ENCODE results near the gene TTLL1. TPM values are rescaled to one million over a fixed set of nuclear protein-coding genes. Genes with fewer than 3 reads are reported as not detected.
"Not testable (repeated sequence)": the region's sequence is repeated elsewhere in the genome, so short reads cannot be mapped to it uniquely, and the experiment has no call there.

Gene TTLL1
- total RNA-seq, 2 experiments from 2014 or later: 3.9 to 4.2 TPM

DNA sequence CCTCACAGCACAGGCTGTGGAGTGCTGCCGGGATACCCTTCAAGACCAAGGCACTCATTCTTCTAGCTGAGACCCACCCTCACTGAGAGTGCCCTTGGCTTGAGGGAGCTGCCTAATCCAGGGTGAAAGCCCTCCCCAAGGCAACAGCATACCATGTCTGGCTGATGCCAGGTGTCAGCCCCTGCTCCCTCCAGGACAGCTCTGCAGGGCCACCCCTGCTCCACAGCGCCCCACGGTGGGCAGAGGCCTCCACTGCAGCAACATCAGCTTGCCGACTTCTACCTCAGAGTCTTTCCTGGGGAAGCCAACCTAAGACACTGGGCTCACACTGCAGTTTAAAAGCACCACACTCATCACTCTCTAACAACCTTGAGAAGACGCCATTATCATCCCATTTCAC lies 29.0 kb downstream of the TTLL1 start:
- H3K4me3 Mint-ChIP-seq: no peak overlapping the region
- H3K9me3 Mint-ChIP-seq: no peaks in the 10 kb centered on the region
- no peaks in the 10 kb centered on the region for H3K27me3 Mint-ChIP-seq
- H3K4me1 Mint-ChIP-seq: no peaks in the 10 kb centered on the region
- H3K27ac Mint-ChIP-seq: no peak overlapping the region
- peaks cover 3% of the 10 kb centered on the region for H3K36me3 Mint-ChIP-seq
- DNase-seq: peak; percentile 53

DNA sequence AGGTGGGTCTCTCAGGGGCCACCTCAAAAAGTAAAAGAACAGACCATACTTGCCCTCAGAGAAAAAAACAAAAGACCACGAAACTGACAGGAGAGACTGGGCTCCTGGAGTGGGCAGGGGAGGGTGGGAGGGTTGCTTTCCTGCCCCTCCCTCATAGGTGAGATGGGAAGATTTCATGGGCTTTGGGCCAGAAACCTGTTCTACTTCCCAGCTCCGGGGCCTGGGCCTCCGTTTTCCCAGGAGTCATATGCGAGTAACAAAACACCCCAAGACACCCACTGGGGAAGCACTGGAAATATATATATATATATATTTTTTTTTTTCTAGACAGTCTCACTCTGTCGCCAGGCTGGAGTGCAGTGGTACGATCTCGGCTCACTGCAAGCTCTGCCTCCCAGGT lies 31.6 kb downstream of the TTLL1 start:
- H3K9me3 Mint-ChIP-seq: no peaks in the 10 kb centered on the region
- no peaks in the 10 kb centered on the region for H3K4me1 Mint-ChIP-seq
- no peak overlapping the region for H3K4me3 Mint-ChIP-seq
- H3K27me3 Mint-ChIP-seq: no peaks in the 10 kb centered on the region
- no peak overlapping the region for H3K27ac Mint-ChIP-seq
- H3K36me3 Mint-ChIP-seq: peaks cover 2% of the 10 kb centered on the region
- DNase-seq: no peak

DNA sequence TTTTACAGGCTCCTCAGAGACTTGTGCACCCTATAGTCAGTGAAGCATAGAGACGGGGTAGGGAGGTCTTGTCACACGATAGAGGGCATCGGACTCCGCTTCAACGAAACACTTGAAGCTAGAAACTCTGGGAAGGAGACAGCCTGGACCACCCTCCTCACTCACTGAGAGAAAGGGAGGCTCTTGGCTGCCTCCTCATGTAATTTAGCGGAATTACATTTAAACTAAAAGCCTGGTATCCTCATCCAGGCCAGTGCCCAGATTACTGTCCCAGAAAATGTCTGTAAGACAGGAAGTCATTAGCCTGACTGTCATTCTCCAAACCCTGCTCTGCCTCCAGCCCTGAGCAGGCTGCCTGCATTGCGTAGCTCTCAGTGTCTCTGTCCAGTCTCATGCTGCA lies 36.0 kb downstream of the TTLL1 start:
- H3K27me3 Mint-ChIP-seq: no peaks in the 10 kb centered on the region
- DNase-seq: no peak
- no peaks in the 10 kb centered on the region for H3K4me1 Mint-ChIP-seq
- no peak overlapping the region for H3K27ac Mint-ChIP-seq
- no peaks in the 10 kb centered on the region for H3K36me3 Mint-ChIP-seq
- no peak overlapping the region for H3K4me3 Mint-ChIP-seq
- no peaks in the 10 kb centered on the region for H3K9me3 Mint-ChIP-seq

DNA sequence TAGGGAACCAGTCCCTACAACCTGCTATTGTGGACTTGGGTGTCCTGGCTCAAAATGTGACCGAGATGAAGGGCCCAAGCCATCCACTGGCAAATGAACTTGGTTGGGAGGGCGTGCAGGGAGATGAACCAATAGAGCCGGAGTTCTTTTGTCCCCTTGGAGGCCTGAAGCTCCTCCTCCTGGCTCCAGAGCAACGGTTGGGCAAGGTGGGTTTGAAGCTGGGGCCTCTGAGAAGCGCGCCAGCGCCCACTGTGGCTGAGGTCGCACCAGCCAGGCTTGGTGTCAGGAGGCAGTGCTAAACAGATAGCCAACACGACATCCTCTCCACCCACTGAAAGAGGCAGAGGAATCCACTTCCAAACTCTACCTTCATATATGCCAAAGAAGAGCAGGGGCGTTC lies 38.2 kb downstream of the TTLL1 start:
- no peaks in the 10 kb centered on the region for H3K36me3 Mint-ChIP-seq
- DNase-seq: no peak
- H3K9me3 Mint-ChIP-seq: no peaks in the 10 kb centered on the region
- H3K4me3 Mint-ChIP-seq: no peak overlapping the region
- no peaks in the 10 kb centered on the region for H3K27me3 Mint-ChIP-seq
- no peaks in the 10 kb centered on the region for H3K4me1 Mint-ChIP-seq
- H3K27ac Mint-ChIP-seq: no peak overlapping the region

DNA sequence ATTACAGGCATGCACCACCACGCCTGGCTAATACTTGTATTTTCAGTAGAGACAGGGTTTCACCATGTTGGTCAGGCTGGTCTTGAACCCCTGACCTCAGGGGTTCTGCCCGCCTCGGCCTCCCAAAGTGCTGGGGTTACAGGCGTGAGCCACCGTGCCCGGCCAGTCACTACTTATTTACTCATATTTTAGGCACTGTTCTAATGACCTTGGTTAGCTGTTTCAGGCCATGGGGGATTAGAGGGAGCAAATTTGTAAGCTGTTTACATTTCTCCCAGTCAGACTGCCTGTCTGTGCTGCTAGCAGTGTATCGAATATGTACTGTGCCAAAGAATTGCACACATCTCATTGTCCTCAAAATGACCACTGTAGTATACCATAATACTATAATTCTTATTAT lies 41.6 kb downstream of the TTLL1 start:
- no peak for DNase-seq
- no peak overlapping the region for H3K4me3 Mint-ChIP-seq
- H3K36me3 Mint-ChIP-seq: no peaks in the 10 kb centered on the region
- H3K4me1 Mint-ChIP-seq: no peaks in the 10 kb centered on the region
- H3K9me3 Mint-ChIP-seq: no peaks in the 10 kb centered on the region
- H3K27me3 Mint-ChIP-seq: no peaks in the 10 kb centered on the region
- no peak overlapping the region for H3K27ac Mint-ChIP-seq

DNA sequence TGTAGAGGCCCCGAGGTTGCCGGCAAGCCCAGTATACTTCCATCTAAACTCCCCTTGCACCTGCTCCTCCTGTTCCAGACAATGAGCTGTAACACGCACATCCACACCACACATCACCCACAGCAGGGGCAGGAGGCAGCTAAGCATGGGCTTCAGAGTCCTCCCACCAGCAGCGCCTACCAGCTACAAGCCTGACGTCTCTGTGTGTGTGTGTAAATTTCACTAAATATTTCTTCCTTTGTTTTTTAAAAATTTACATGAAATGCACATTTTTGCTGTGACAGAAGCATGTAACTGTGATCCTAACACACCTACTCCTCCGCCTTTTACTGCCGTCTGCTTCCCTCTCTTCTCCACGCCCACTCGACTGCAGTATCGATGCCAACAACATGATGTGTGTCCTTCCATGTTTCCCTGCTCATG lies 44.9 kb downstream of the TTLL1 start:
- H3K4me1 Mint-ChIP-seq: no peaks in the 10 kb centered on the region
- no peak overlapping the region for H3K27ac Mint-ChIP-seq
- no peaks in the 10 kb centered on the region for H3K36me3 Mint-ChIP-seq
- H3K4me3 Mint-ChIP-seq: no peak overlapping the region
- no peaks in the 10 kb centered on the region for H3K27me3 Mint-ChIP-seq
- H3K9me3 Mint-ChIP-seq: no peaks in the 10 kb centered on the region
- no peak for DNase-seq

DNA sequence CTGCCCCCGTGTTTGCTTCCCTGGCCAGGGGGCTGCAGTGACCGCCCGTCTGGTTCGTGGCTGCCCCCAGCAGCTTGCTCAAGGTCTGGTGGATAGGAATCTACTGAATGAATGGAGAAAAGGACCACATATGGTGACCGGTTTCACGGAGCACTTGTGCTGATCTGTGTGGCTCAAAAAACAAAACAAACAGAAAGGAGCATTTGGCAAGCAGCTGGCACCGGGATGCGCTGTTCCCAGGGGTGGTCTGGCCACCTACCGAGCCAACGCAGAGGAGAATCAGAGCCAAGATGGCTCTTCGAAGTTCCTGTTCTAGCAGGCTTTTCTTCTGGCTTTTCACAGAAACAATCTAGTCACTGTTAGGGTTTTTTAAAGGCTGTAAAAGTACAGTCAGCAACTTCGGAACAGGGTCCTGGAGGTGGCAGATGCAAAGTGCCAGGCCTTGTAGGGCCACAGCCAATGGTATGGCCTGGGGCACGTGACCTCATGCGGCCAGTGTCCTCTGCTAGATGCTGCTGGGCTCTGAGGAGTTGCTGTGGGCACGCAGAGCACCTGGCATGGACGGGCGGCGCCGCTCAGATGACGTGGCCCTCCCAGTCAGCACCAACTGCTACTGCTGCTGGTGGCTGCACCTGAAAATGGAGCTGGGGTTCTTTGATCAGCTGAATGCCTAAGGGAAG lies 47.0 kb downstream of the TTLL1 start:
- Mint-ChIP-seq H3K4me3 (no peak overlapping the region), H3K27me3 (no peaks in the 10 kb centered on the region), H3K36me3 (no peaks in the 10 kb centered on the region), H3K4me1 (no peaks in the 10 kb centered on the region), H3K27ac (no peak overlapping the region), H3K9me3 (no peaks in the 10 kb centered on the region)
- DNase-seq: no peak

DNA sequence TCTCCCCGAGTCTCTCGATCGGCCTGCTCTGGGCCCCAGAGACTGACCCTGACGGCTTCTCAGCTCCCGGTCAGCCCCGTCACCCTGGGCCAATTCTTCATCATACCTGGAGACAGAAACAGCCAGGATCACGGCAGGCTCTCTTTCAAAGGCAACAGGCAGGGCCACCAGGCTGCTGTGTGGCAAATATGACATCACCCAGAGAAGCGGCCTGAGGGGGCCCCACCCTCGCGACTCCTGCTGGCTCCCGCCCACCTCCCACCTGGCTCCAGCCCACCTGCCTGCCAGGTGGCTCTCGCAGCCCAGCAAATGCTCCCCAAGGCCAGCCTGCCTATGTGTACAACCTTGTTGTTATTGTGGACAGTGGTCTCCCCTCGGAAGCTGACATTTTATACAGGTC lies 49.4 kb downstream of the TTLL1 start:
- no peak for DNase-seq
- Mint-ChIP-seq H3K36me3 (no peaks in the 10 kb centered on the region), H3K4me1 (no peaks in the 10 kb centered on the region), H3K27ac (no peak overlapping the region), H3K4me3 (no peak overlapping the region), H3K9me3 (no peaks in the 10 kb centered on the region), H3K27me3 (no peaks in the 10 kb centered on the region)

DNA sequence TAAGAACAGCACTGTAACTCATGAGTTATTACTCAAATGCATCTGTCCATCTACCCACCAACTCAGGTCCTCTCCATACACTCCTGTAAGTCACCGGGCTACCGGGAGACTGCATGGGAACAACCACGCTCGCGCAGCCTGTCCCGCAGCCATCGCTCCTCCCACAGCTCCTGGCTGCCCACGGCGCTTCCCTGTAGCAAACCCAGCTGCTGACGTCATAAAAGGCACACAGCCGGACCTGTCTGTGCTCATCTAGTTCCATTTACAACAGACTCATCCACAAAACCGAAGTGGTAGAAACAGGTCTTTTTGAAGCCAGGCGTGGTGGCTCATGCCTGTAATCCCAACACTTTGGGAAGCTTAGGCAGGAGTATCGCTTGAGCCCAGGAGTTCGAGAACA lies 50.9 kb downstream of the TTLL1 start:
- Mint-ChIP-seq H3K27me3 (no peaks in the 10 kb centered on the region), H3K36me3 (no peaks in the 10 kb centered on the region), H3K27ac (no peak overlapping the region), H3K4me3 (no peak overlapping the region), H3K9me3 (no peaks in the 10 kb centered on the region), H3K4me1 (peaks cover 5% of the 10 kb centered on the region)
- no peak for DNase-seq

DNA sequence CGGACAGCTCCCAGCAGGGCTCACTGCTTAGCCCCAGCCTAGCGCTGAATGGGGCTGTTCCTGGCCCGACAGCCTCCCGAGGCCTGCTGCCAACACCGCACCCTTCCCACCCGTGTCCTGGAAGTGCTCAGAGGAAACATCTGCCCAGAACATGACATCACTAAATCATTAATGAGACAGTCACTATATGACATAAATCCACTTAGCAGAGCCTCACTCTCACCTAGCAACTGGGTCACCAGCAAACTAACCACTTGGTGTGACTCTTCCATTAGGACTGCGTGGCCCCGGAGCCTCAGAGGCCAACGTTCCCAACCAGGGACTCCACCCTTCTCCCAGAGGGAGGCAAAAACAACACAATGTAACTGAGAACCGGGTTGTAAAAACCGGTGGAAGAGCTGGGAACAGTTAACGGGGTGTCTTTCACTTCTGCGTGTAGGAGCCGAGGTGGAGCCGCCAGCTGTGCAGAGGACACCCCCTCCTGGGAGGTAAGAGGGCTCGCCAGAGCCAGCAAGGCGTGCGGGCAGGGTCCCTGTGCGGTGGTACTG lies 52.8 kb downstream of the TTLL1 start:
- Mint-ChIP-seq H3K9me3 (no peaks in the 10 kb centered on the region), H3K27ac (no peak overlapping the region), H3K4me3 (no peak overlapping the region), H3K36me3 (no peaks in the 10 kb centered on the region), H3K4me1 (peaks cover 5% of the 10 kb centered on the region), H3K27me3 (no peaks in the 10 kb centered on the region)
- DNase-seq: no peak

DNA sequence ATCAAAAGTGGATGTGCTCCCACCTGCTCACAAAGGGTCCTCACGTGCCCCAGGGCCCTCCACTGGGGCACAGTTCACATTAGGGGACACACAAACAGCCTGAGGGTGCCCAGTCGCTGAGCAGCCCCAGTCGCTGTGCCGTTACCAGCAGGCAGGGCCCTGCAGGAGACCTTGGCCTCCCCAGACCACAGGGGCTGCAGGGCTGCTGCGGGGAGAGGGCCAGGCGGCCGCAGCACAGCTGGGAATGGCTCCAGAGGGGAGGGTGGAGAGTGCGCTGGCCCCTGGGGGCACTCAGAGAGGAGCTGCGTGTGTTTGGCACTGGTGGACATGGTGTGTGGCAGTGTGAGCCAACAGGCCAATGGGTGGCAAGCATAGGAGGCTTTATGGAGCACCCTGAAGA lies 53.9 kb downstream of the TTLL1 start:
- H3K4me1 Mint-ChIP-seq: peaks cover 5% of the 10 kb centered on the region
- DNase-seq: no peak
- H3K27me3 Mint-ChIP-seq: no peaks in the 10 kb centered on the region
- H3K9me3 Mint-ChIP-seq: no peaks in the 10 kb centered on the region
- no peaks in the 10 kb centered on the region for H3K36me3 Mint-ChIP-seq
- H3K27ac Mint-ChIP-seq: no peak overlapping the region
- no peak overlapping the region for H3K4me3 Mint-ChIP-seq

DNA sequence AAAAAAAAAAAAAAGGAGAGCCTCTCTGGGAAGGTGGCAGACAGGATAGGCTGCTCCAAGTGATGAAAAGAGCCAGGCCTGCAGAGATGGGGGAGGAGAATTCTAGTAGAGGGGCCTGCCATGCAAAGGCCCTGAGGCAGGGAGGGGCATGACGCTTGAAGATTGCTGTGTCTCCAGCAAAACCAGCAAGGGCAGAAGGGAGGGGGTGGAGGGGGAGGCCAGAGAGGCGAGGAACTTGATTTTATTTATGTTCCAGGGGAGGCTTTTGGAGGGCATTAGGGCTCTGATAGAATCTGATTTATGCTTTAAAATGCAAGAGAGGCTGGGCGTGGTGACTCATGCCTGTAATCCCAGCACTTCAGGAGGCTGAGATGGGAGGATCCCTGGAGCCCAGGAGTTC lies 57.6 kb downstream of the TTLL1 start:
- no peak overlapping the region for H3K4me3 Mint-ChIP-seq
- peaks cover 5% of the 10 kb centered on the region for H3K4me1 Mint-ChIP-seq
- no peak overlapping the region for H3K27ac Mint-ChIP-seq
- DNase-seq: no peak
- H3K9me3 Mint-ChIP-seq: no peaks in the 10 kb centered on the region
- no peaks in the 10 kb centered on the region for H3K27me3 Mint-ChIP-seq
- no peaks in the 10 kb centered on the region for H3K36me3 Mint-ChIP-seq

DNA sequence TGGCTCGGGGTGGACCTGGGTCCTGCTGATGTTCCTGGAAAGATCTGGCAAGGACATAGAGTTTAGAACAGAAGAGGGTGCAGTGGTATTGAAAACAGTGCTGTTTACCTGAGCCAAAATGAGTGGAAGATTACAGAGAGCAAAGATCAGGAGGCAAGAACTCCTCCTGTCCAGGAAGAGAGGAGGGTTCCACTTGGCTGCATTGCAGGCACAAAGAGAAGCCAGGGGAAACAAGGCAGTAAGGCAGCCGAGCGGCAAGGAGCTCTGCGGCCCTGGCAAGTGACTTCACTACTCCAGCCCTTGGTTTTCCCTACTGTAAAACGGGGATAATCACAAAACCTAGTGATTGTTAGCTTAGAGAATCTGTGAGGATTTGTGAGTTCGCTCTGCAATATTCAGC lies 70.6 kb downstream of the TTLL1 start:
- Mint-ChIP-seq H3K27me3 (no peaks in the 10 kb centered on the region), H3K36me3 (no peaks in the 10 kb centered on the region), H3K27ac (no peak overlapping the region), H3K4me3 (no peak overlapping the region), H3K9me3 (no peaks in the 10 kb centered on the region), H3K4me1 (peaks cover 11% of the 10 kb centered on the region)
- DNase-seq: no peak

DNA sequence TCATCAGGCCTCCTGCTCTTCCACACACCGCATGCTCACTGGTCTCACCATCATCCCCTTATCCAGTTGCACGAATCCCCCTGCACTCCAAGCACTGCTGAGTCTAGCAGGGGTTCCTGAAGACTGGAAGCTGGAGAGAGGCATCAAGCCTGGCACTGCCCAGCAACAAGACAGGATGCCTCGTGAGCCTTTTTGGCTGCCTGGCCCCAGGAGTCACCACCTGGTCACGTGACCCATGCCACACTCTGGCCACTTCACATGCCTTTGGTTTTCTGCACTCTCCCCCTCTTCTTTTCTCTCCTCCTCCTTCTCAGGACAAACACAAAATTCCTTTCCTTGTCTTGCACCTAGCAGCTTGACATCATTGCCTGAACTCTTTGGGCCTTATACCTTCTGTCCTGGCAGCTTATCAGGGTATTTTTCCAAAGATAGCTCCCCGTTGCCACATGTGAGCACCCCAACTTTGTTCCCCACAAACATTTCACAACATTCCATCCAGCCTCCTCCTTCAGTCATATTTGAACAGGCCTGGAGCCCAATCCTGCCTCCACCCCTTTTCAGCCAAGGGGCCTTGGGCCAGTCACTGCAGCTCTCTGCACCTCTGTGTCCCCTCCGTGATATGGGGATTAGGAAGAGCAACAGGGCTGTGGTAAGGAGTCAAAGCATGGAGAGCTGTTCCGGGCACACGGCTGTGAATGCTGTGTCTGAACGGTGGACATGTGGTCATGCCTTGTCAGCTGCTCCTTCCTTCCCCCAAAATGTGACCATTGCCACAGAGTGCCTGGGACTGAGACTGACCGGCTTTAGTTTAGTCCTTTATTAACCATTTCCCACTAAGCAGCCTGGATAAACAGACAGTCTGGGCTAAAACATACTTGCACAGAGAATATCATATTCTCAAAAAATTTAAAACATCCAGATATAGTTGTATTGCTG lies 71.4 kb downstream of the TTLL1 start:
- Mint-ChIP-seq H3K9me3 (no peaks in the 10 kb centered on the region), H3K36me3 (peaks cover 2% of the 10 kb centered on the region), H3K27ac (no peak overlapping the region)

DNA sequence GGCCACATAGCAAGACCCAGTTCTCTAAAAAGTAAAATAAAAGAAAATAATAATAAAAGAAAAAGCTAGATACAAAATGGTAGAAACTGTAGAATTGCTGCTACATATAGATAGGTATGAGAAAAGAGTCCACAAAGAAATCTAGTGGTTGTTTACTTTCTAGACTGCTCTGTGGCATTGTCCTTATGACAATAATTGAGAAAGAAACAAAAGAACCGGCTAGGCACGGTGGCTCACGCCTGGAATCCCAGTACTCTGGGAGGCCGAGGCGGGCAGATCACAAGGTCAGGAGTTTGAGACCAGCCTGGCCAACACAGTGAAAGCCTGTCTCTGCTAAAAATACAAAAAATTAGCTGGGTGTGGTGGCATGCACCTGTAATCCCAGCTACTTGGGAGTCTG lies 73.0 kb downstream of the TTLL1 start:
- not testable (repeated sequence) for DNase-seq, H3K9me3 Mint-ChIP-seq, H3K27ac Mint-ChIP-seq, H3K27me3 Mint-ChIP-seq, H3K36me3 Mint-ChIP-seq
- Mint-ChIP-seq H3K4me1 (peaks cover 26% of the 10 kb centered on the region), H3K4me3 (peak overlapping the region; percentile 96)

More for the DNA sequence above, 71.4 kb downstream of the TTLL1 start:
- no peak for DNase-seq
- H3K4me3 Mint-ChIP-seq: no peak overlapping the region
- H3K27me3 Mint-ChIP-seq: no peaks in the 10 kb centered on the region
- H3K4me1 Mint-ChIP-seq: peaks cover 20% of the 10 kb centered on the region
